ENCODE results near the gene DDA1. TPM values are rescaled to one million over a fixed set of nuclear protein-coding genes. Genes with fewer than 3 reads are reported as not detected.
A peak's percentile ranks its signal among the peaks of the same experiment; 100 is the strongest.

DDA1 gene
- total and polyA plus RNA-seq, 3 experiments from 2014 or later = 34.7 to 51.1 (median 47.9) TPM

DNA sequence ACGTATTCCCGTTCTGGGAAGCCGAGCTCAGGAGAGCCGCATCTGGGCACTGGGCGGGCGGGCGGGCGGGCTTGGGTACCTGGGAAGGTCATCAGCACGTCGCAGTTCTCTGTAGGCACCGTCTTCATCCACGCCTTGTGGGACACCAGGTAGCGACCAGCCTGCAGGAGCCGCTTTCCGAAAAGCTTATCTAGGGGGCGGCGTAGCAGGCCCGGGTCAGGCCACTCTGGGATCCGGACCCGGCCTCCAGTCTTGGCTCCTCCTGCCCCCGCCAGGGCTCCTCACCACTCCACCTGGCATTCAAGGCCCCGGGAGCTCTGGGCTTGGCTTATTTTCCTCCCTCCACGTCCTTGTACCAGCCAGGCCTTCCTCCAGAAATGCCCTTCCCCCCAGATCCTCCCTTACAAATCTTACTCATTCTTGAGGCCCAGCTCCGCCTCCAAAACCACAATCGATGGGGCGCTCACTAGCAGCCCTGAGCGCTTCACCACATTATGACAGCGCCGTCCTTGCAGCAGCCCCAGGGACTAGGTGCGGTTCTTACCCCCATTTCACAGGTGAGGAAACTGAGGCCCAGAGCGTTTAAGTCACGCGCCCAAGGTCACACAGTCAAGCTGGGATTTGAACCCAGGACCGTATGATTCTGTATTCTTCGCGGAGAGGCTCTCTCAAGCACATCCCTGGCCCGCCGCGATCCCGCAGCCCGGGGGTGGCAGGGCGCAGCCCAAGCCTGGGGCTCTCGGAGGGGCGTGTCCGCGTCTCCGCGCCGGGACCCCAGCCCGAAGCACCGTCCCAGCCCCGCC lies 24.4 kb downstream of the DDA1 start:
- H3K4me1 Mint-ChIP-seq = peaks cover 32 to 65% (median 33%) of the 10 kb centered on the region in 3 donors
- no peaks in the 10 kb centered on the region for H3K27me3 Mint-ChIP-seq
- peaks cover 32% of the 10 kb centered on the region for H3K4me1 ChIP-seq (ENCODE audit: insufficient read depth, low read length)
- peak overlapping the region in 7 of 8 donors; percentile 34 to 89 (median 85) for H3K27ac Mint-ChIP-seq
- POLR2A ChIA-PET = interaction anchor here (1.3 to 2.1 kb wide), 4 partner anchors 25 to 259 kb away, joined by 3 to 9 read pairs (median 4); partner anchors contain the start of gene DDA1
- peak overlapping the region; percentile 82 for H3K4me3 ChIP-seq (ENCODE audit: low read length)
- H3K9me3 Mint-ChIP-seq = no peaks in the 10 kb centered on the region
- H3K27me3 ChIP-seq (ENCODE audit: insufficient read depth, low read length, poor library complexity, severe bottlenecking) = no peaks in the 10 kb centered on the region
- H3K9me3 ChIP-seq (ENCODE audit: low read length) = no peaks in the 10 kb centered on the region
- peaks cover 0 to 13% (median 3%) of the 10 kb centered on the region in 3 donors for H3K36me3 Mint-ChIP-seq
- peak overlapping the region; percentile 86 to 93 (median 89) for H3K4me3 Mint-ChIP-seq
- no peaks in the 10 kb centered on the region for H3K36me3 ChIP-seq (ENCODE audit: insufficient read depth, low read length)
- CTCF ChIA-PET = interaction anchor here (0.7 to 3.2 kb wide), 8 partner anchors 12 to 258 kb away, joined by 3 to 13 read pairs (median 4); partner anchors contain the start of genes BABAM1, DDA1, HAUS8 and MYO9B
- peak overlapping the region; percentile 74 for H3K27ac ChIP-seq (ENCODE audit: low read depth, low read length)
- DNase-seq = peak; percentile 42 to 85 (median 48)

DNA sequence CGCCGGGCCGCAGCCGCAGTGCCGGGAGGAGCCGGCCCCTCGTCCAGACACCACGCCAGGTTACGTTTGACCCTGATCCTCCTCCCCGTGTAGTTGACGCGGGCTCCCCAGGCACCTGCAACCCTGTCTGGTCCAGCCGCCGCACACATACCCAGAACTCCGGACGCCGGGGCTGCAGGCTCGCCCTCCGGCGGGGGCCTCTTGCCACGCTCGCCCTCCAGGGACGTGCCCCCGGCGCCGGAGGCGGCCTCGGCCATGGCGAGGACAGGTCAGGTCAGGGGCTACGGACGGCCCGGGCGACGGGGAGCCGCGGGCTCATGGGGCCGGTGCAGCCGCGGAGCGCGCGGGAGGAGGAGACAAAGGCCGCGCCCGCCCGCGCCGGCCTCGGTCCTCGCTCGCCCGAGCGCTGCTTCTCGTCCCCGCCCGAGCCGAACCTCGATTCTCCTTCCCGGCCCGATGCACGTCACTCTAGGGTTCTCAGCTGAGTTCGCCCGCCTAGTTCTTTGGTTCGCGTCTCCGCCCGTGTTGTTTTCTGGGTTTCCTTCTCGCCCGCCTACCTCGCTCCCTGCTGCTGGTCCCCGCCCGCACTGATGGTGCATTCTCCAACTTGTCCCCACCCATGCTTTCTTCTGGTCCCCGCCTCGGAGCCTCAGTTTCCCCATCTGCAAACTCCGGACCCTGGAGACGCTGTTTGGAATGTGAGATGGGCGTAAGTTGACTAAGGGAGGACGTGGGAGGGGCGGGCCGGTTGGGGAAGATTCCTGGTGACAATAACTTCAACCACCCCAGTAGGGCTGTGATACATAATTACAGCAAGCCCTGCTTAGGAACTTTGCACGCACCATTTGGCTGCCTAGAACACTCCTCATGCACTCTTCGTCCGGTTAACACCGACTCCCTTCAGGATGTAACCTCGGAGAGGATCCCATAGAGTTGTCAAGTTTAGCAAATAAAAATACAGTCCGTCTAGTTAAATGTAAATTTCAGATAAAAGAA lies 25.3 kb downstream of the DDA1 start, which contains the start of gene ANO8:
Gene ANO8 (minus strand): TSS at position 442 of the 996 bp plus-strand sequence. CDS start 185 bp downstream, at position 257.
- CTCF ChIA-PET = interaction anchor here (0.8 to 3.2 kb wide), 9 partner anchors 10 to 131 kb away, joined by 3 to 13 read pairs (median 4); partner anchors contain the start of gene DDA1
- DNase-seq = peak; percentile 87 to 96 (median 93)
- Mint-ChIP-seq H3K4me1 (peaks cover 31 to 58% (median 33%) of the 10 kb centered on the region in 3 donors), H3K4me3 (peak within 1 kb of the TSS; percentile 88 to 94 (median 90)), H3K27me3 (no peaks in the 10 kb centered on the region), H3K27ac (peak within 1 kb of the TSS; percentile 80 to 89 (median 86)), H3K9me3 (no peaks in the 10 kb centered on the region), H3K36me3 (peaks cover 0 to 13% (median 3%) of the 10 kb centered on the region in 3 donors)
- no peaks in the 10 kb centered on the region for H3K27me3 ChIP-seq (ENCODE audit: insufficient read depth, low read length, poor library complexity, severe bottlenecking)
- POLR2A ChIA-PET = interaction anchor here (0.6 to 2.1 kb wide), 5 partner anchors 11 to 151 kb away, joined by 3 to 13 read pairs (median 4); partner anchors contain the start of genes DDA1 and MRPL34
- peaks cover 25% of the 10 kb centered on the region for H3K4me1 ChIP-seq (ENCODE audit: insufficient read depth, low read length)
- H3K36me3 ChIP-seq (ENCODE audit: insufficient read depth, low read length) = no peaks in the 10 kb centered on the region
- H3K9me3 ChIP-seq (ENCODE audit: low read length) = no peaks in the 10 kb centered on the region
- H3K4me3 ChIP-seq (ENCODE audit: low read length) = peak within 1 kb of the TSS; percentile 82
- H3K27ac ChIP-seq (ENCODE audit: low read depth, low read length) = peak within 1 kb of the TSS; percentile 74

DNA sequence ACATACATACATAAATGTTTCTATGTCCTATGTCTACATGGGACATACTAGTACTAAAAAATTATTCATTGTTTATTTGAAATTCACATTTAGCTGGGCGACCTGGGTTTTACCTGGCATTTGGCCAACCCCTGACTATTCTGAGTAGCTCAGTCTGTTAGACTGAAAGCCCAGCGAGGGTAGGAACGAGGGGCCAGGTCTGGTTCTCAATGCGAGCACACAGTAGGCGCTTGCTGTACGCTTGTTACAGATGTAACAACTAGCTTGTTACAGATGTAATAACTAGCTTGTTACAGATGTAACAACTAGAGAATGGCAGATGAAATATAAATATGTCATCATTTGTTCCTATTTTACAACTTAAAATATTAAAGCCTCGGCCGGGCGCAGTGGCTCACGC lies 26.2 kb downstream of the DDA1 start:
- Mint-ChIP-seq H3K9me3 (no peaks in the 10 kb centered on the region), H3K36me3 (peaks cover 0 to 13% (median 3%) of the 10 kb centered on the region in 3 donors), H3K4me3 (peak overlapping the region in 6 of 7 donors; percentile 32 to 94 (median 88)), H3K27me3 (no peaks in the 10 kb centered on the region), H3K4me1 (peaks cover 28 to 53% (median 33%) of the 10 kb centered on the region in 3 donors), H3K27ac (peak overlapping the region in 5 of 8 donors; percentile 12 to 93 (median 80))
- no peaks in the 10 kb centered on the region for H3K36me3 ChIP-seq (ENCODE audit: insufficient read depth, low read length)
- H3K27ac ChIP-seq (ENCODE audit: low read depth, low read length) = peak overlapping the region; percentile 74
- no peaks in the 10 kb centered on the region for H3K27me3 ChIP-seq (ENCODE audit: insufficient read depth, low read length, poor library complexity, severe bottlenecking)
- H3K4me1 ChIP-seq (ENCODE audit: insufficient read depth, low read length) = peaks cover 24% of the 10 kb centered on the region
- ChIA-PET POLR2A (interaction anchor here (0.6 to 2.1 kb wide), 7 partner anchors 10 to 152 kb away, joined by 3 to 13 read pairs (median 4); partner anchors contain the start of genes DDA1 and MRPL34), CTCF (interaction anchor here (0.8 to 1.5 kb wide), 5 partner anchors 10 to 42 kb away, joined by 3 to 6 read pairs (median 4); partner anchors contain the start of gene DDA1)
- no peak overlapping the region for H3K4me3 ChIP-seq (ENCODE audit: low read length)
- no peak for DNase-seq
- H3K9me3 ChIP-seq (ENCODE audit: low read length) = no peaks in the 10 kb centered on the region

DNA sequence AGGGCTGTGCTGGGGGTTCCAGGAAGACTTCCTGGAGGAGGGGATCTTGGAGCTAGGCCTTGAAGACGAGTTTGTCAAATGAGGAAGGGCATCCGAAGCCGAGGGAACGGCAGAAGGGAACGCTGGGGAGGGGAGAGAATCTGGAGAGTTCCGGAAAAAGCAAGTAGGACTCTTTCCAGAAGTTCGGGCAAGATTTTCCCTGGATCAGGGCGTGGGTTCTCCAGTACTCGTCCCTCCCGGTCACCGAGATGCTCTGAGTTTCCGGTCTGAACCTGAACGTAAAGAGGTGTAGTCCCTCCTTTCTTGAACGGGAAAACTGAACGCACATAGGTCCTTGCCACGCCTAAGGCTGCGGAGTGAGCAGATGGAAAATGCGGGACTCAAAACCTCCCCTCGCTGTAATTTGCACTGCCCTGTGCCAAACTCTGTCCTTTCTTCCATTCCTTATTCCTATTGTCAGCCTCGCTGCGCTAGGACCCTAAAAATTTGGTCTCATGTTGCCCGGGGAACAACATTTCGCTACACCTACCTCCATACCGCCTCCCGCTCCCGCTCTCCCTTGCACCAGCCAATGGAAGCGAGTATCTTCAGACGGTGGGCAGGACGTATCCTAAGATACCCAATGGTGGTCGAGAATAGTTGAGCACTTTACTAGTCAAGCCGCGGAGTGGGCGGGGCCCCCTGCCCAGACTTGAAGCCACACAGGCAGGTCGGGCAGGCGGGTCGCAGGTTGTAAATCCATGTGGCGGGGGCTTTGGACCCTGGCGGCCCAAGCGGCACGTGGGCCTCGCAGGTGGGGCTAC lies 27.7 kb downstream of the DDA1 start, which contains the start of gene GTPBP3:
Gene GTPBP3 (plus strand): TSS at position 682 of the 803 bp plus-strand sequence. CDS start 59 bp downstream, at position 741.
- POLR2A ChIA-PET = interaction anchor here (0.9 kb wide), 1 partner anchor 83 kb away, joined by 4 read pairs; the partner anchor contains the start of gene MVB12A
- Histone ChIP-seq H3K27ac (ENCODE audit: low read depth, low read length) (peak within 1 kb of the TSS; percentile 91), H3K4me1 (ENCODE audit: insufficient read depth, low read length) (peaks cover 24% of the 10 kb centered on the region), H3K27me3 (ENCODE audit: insufficient read depth, low read length, poor library complexity, severe bottlenecking) (no peaks in the 10 kb centered on the region), H3K9me3 (ENCODE audit: low read length) (no peaks in the 10 kb centered on the region), H3K4me3 (ENCODE audit: low read length) (peak within 1 kb of the TSS; percentile 94), H3K36me3 (ENCODE audit: insufficient read depth, low read length) (no peaks in the 10 kb centered on the region)
- H3K27me3 Mint-ChIP-seq = no peaks in the 10 kb centered on the region
- H3K9me3 Mint-ChIP-seq = no peaks in the 10 kb centered on the region
- peak; percentile 95 to 98 (median 95) for DNase-seq
- H3K4me3 Mint-ChIP-seq = peak within 1 kb of the TSS; percentile 83 to 94 (median 90)
- CTCF ChIA-PET = no interaction called here
- H3K36me3 Mint-ChIP-seq = peaks cover 0 to 21% (median 3%) of the 10 kb centered on the region in 3 donors
- peaks cover 26 to 50% (median 33%) of the 10 kb centered on the region in 3 donors for H3K4me1 Mint-ChIP-seq
- H3K27ac Mint-ChIP-seq = peak within 1 kb of the TSS; percentile 84 to 99 (median 92)

DNA sequence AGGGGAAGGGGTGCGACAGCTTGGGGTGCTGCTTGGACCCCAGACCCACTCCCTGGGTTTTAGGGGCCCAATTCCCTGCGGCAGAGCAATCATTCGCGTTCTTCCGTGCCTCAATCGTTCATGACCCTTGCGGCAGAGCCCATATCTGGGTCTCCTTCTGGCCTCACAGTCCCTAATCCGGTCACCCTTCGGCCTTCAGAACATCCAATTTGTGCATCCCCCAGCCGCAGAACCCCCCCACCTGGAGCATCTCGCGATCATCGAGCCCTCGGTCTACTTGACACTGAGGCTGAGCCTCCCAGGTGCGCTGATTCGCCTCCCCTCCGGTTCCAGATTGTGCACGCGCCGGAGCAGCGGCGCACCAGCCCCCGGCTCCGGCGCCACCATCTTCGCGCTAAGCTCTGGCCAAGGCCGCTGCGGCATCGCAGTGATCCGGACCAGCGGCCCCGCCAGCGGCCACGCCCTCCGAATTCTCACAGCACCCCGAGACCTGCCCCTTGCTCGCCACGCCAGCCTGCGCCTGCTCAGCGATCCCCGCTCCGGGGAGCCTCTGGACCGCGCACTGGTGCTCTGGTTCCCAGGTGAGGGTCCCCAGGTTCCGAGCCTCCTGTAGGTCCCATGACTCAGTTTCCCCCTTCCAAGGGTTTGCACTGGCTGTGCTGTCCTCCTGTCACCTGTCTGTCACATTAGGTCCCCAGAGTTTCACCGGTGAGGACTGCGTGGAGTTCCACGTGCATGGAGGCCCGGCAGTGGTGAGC lies 28.5 kb downstream of the DDA1 start:
- ChIA-PET POLR2A (no interaction called here), CTCF (no interaction called here)
- peak in 3 of 5 donors; percentile 6 to 57 (median 27) for DNase-seq
- Mint-ChIP-seq H3K9me3 (no peaks in the 10 kb centered on the region), H3K27me3 (no peaks in the 10 kb centered on the region), H3K36me3 (peaks cover 0 to 23% (median under 1%) of the 10 kb centered on the region in 3 donors), H3K4me1 (peaks cover 23 to 50% (median 33%) of the 10 kb centered on the region in 3 donors), H3K27ac (peak overlapping the region; percentile 84 to 99 (median 92)), H3K4me3 (peak overlapping the region; percentile 83 to 94 (median 90))
- H3K4me3 ChIP-seq (ENCODE audit: low read length) = peak overlapping the region; percentile 94
- no peaks in the 10 kb centered on the region for H3K9me3 ChIP-seq (ENCODE audit: low read length)
- peaks cover 24% of the 10 kb centered on the region for H3K4me1 ChIP-seq (ENCODE audit: insufficient read depth, low read length)
- H3K27me3 ChIP-seq (ENCODE audit: insufficient read depth, low read length, poor library complexity, severe bottlenecking) = no peaks in the 10 kb centered on the region
- no peaks in the 10 kb centered on the region for H3K36me3 ChIP-seq (ENCODE audit: insufficient read depth, low read length)
- H3K27ac ChIP-seq (ENCODE audit: low read depth, low read length) = peak overlapping the region; percentile 91

GRCh38 chr19:17338433-17339078 lies 29.2 kb downstream of the DDA1 start:
- Histone ChIP-seq H3K27ac (ENCODE audit: low read depth, low read length) (peak overlapping the region; percentile 91), H3K9me3 (ENCODE audit: low read length) (no peaks in the 10 kb centered on the region), H3K4me3 (ENCODE audit: low read length) (peak overlapping the region; percentile 94), H3K27me3 (ENCODE audit: insufficient read depth, low read length, poor library complexity, severe bottlenecking) (no peaks in the 10 kb centered on the region), H3K4me1 (ENCODE audit: insufficient read depth, low read length) (peaks cover 23% of the 10 kb centered on the region), H3K36me3 (ENCODE audit: insufficient read depth, low read length) (no peaks in the 10 kb centered on the region)
- H3K36me3 Mint-ChIP-seq = peaks cover 0 to 23% (median 0%) of the 10 kb centered on the region in 3 donors
- H3K4me1 Mint-ChIP-seq = peaks cover 23 to 46% (median 33%) of the 10 kb centered on the region in 3 donors
- POLR2A ChIA-PET = no interaction called here
- H3K4me3 Mint-ChIP-seq = peak overlapping the region; percentile 83 to 94 (median 90)
- no peak for DNase-seq
- H3K9me3 Mint-ChIP-seq = no peaks in the 10 kb centered on the region
- no peaks in the 10 kb centered on the region for H3K27me3 Mint-ChIP-seq
- CTCF ChIA-PET = no interaction called here
- H3K27ac Mint-ChIP-seq = peak overlapping the region in 2 of 8 donors; percentile 24 to 96

All from CD8-positive, alpha-beta memory T cell (primary cell).